HepG2 (cell line): Measurements from ENCODE around the gene ODAD4. TPM values are rescaled to one million over a fixed set of nuclear protein-coding genes. Genes with fewer than 3 reads are reported as not detected.

Source experiments
- LCORL ChIP-seq, 2 experiments: fragments of 450-650 bp in 1 of 2; sonication (generic) in 1 of 2; formaldehyde crosslinking in 1 of 2; IDR thresholded peaks; 2 replicates each; pipeline versions ENCODE4 v1.5.0 to v1.6.1; 2017 to 2020; ENCODE audit warnings: antibody characterized with exemption in 1 of 2, missing genetic modification reagents in 1 of 2
- MZF1 ChIP-seq: sonication (generic); formaldehyde crosslinking; IDR thresholded peaks from 2 replicates; pipeline ENCODE4 v1.8.1; 2023; ENCODE audit warnings: mild to moderate bottlenecking, missing genetic modification reagents, borderline replicate concordance
- POGZ ChIP-seq: sonication (generic); formaldehyde crosslinking; IDR thresholded peaks from 2 replicates; pipeline ENCODE4 v1.4.0; 2020; ENCODE audit warnings: mild to moderate bottlenecking, missing genetic modification reagents
- SAP130 ChIP-seq: IDR thresholded peaks from 2 replicates; pipeline ENCODE4 v1.6.1; 2016; ENCODE audit warnings: low read depth
- SYNCRIP ChIP-seq: fragments of 200-400 bp; formaldehyde crosslinking; IDR thresholded peaks from 2 replicates; pipeline ENCODE4 v1.6.1; 2018; ENCODE audit warnings: mild to moderate bottlenecking, low read depth, low read length; ENCODE audit not compliant: insufficient read depth
- ZFX ChIP-seq: sonication (generic); formaldehyde crosslinking; IDR thresholded peaks from 2 replicates; pipeline ENCODE4 v1.4.0; 2020; ENCODE audit warnings: mild to moderate bottlenecking, low read depth, missing genetic modification reagents, moderate library complexity
- ZKSCAN5 ChIP-seq: sonication (generic); formaldehyde crosslinking; IDR thresholded peaks from 2 replicates; pipeline ENCODE4 v1.5.1; 2020; ENCODE audit warnings: mild to moderate bottlenecking, missing genetic modification reagents
- polyA plus RNA-seq, 8 experiments: library from polyadenylated mRNA; depleted of rRNA in 3 of 8; stranded (reverse) in 7 of 8; unstranded in 1 of 8; fragments of >200 nt; fragmentation: Illumina TruSeq in 4 of 8; extraction: Trizol in 4 of 8; gene quantifications; 2 replicates each; pipeline versions ENCODE4 v1.2.1 to v1.2.3, GENCODE V29; 2011 to 2016; ENCODE audit warnings: low read depth in 4 of 8, missing spikeins in 1 of 8, mixed read lengths in 1 of 8; ENCODE audit not compliant: insufficient read depth in 1 of 8
- total RNA-seq, 5 experiments: library from RNA; depleted of rRNA; stranded (reverse); fragments of >200 nt; fragmentation: Illumina TruSeq; extraction: Trizol; gene quantifications; 2 replicates each; pipeline ENCODE4 v1.2.3, GENCODE V29; 2016; ENCODE audit warnings: low read depth in 1 of 5
- TF ChIP-seq, protein P1 (sequence below): sonication (generic); formaldehyde crosslinking; IDR thresholded peaks from 2 replicates; pipeline ENCODE4 v1.4.0; 2020; ENCODE audit warnings: missing genetic modification reagents
- TF ChIP-seq, protein P2 (sequence below): sonication (generic); formaldehyde crosslinking; IDR thresholded peaks from 2 replicates; pipeline ENCODE4 v1.5.1; 2020; ENCODE audit warnings: missing genetic modification reagents, mild to moderate bottlenecking, borderline replicate concordance
- TF ChIP-seq, protein P3 (sequence below): sonication (generic); formaldehyde crosslinking; IDR thresholded peaks from 2 replicates; pipeline ENCODE4 v1.4.0; 2020; ENCODE audit warnings: mild to moderate bottlenecking, missing genetic modification reagents
- TF ChIP-seq, protein P4 (sequence below): sonication (generic); formaldehyde crosslinking; IDR thresholded peaks from 2 replicates; pipeline ENCODE4 v1.5.0; 2020; ENCODE audit warnings: mild to moderate bottlenecking, missing genetic modification reagents, borderline replicate concordance
- TF ChIP-seq, protein P5 (sequence below): sonication (generic); formaldehyde crosslinking; IDR thresholded peaks from 2 replicates; pipeline ENCODE4 v1.4.0; 2020; ENCODE audit warnings: low read depth, mild to moderate bottlenecking, missing genetic modification reagents

ODAD4 gene
- total and polyA plus RNA-seq, 2 of the 13 experiments (the other 11 are each of a cell fraction or from before 2014, with no cell fraction given), result 0.48 to 0.53 TPM

DNA sequence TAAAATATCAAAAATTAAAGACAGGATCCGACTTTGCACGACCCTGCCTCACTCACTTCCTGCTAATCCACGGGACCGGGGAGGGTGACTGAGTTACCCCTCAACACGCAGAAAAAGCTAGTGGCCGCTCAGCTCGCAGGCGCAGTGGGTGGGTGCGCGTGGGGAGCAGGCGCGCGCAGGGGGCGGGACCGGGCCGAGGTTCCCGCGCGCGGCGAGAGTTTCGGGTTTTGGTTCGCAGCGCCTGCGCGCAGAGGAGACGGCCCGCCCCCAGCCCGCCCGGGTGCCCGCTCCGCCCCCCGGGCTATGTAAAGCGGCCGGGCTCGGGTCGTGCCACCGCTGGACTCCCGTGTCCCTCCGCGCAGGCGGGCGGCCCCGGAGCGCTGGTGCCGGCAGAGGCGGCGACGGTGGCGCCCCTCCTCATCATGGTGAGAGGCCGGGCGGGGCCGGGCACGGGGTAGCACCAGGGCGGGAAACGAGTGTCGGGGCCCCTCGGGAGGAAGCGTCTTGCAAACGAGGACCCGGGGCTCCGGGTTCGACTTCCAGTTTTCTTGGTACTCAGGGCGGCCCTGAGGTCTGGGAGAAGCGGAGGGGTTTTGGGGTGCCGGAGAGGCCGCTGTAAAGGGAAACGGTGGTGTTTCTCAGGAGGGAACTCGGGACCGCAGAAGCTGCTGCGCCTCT, 36.2 kb downstream of the ODAD4 start, which contains the start of gene CNP (continued):
- TF ChIP-seq, protein P1, sequence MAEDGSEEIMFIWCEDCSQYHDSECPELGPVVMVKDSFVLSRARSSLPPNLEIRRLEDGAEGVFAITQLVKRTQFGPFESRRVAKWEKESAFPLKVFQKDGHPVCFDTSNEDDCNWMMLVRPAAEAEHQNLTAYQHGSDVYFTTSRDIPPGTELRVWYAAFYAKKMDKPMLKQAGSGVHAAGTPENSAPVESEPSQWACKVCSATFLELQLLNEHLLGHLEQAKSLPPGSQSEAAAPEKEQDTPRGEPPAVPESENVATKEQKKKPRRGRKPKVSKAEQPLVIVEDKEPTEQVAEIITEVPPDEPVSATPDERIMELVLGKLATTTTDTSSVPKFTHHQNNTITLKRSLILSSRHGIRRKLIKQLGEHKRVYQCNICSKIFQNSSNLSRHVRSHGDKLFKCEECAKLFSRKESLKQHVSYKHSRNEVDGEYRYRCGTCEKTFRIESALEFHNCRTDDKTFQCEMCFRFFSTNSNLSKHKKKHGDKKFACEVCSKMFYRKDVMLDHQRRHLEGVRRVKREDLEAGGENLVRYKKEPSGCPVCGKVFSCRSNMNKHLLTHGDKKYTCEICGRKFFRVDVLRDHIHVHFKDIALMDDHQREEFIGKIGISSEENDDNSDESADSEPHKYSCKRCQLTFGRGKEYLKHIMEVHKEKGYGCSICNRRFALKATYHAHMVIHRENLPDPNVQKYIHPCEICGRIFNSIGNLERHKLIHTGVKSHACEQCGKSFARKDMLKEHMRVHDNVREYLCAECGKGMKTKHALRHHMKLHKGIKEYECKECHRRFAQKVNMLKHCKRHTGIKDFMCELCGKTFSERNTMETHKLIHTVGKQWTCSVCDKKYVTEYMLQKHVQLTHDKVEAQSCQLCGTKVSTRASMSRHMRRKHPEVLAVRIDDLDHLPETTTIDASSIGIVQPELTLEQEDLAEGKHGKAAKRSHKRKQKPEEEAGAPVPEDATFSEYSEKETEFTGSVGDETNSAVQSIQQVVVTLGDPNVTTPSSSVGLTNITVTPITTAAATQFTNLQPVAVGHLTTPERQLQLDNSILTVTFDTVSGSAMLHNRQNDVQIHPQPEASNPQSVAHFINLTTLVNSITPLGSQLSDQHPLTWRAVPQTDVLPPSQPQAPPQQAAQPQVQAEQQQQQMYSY (CRISPR knock-in tag), result no peak
- TF ChIP-seq SYNCRIP (no peak), SAP130 (CRISPR knock-in tag) (peak; percentile 94), POGZ (CRISPR knock-in tag) (peak; percentile 59; the same call in 1 of the 2 replicates), LCORL (IDR thresholded peaks at IDR 0.05) (no peak), LCORL (CRISPR knock-in tag; IDR thresholded peaks at IDR 0.05) (no peak), ZFX (CRISPR knock-in tag) (peak; percentile 84), MZF1 (CRISPR knock-in tag) (no peak), ZKSCAN5 (no peak)
- TF ChIP-seq, protein P2, sequence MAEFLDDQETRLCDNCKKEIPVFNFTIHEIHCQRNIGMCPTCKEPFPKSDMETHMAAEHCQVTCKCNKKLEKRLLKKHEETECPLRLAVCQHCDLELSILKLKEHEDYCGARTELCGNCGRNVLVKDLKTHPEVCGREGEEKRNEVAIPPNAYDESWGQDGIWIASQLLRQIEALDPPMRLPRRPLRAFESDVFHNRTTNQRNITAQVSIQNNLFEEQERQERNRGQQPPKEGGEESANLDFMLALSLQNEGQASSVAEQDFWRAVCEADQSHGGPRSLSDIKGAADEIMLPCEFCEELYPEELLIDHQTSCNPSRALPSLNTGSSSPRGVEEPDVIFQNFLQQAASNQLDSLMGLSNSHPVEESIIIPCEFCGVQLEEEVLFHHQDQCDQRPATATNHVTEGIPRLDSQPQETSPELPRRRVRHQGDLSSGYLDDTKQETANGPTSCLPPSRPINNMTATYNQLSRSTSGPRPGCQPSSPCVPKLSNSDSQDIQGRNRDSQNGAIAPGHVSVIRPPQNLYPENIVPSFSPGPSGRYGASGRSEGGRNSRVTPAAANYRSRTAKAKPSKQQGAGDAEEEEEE (CRISPR knock-in tag), result no peak
- TF ChIP-seq, protein P3, sequence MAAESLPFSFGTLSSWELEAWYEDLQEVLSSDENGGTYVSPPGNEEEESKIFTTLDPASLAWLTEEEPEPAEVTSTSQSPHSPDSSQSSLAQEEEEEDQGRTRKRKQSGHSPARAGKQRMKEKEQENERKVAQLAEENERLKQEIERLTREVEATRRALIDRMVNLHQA (CRISPR knock-in tag), result no peak
- TF ChIP-seq, protein P4, sequence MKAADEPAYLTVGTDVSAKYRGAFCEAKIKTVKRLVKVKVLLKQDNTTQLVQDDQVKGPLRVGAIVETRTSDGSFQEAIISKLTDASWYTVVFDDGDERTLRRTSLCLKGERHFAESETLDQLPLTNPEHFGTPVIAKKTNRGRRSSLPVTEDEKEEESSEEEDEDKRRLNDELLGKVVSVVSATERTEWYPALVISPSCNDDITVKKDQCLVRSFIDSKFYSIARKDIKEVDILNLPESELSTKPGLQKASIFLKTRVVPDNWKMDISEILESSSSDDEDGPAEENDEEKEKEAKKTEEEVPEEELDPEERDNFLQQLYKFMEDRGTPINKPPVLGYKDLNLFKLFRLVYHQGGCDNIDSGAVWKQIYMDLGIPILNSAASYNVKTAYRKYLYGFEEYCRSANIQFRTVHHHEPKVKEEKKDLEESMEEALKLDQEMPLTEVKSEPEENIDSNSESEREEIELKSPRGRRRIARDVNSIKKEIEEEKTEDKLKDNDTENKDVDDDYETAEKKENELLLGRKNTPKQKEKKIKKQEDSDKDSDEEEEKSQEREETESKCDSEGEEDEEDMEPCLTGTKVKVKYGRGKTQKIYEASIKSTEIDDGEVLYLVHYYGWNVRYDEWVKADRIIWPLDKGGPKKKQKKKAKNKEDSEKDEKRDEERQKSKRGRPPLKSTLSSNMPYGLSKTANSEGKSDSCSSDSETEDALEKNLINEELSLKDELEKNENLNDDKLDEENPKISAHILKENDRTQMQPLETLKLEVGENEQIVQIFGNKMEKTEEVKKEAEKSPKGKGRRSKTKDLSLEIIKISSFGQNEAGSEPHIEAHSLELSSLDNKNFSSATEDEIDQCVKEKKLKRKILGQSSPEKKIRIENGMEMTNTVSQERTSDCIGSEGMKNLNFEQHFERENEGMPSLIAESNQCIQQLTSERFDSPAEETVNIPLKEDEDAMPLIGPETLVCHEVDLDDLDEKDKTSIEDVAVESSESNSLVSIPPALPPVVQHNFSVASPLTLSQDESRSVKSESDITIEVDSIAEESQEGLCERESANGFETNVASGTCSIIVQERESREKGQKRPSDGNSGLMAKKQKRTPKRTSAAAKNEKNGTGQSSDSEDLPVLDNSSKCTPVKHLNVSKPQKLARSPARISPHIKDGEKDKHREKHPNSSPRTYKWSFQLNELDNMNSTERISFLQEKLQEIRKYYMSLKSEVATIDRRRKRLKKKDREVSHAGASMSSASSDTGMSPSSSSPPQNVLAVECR (CRISPR knock-in tag), result peak; percentile 80
- TF ChIP-seq, protein P5, sequence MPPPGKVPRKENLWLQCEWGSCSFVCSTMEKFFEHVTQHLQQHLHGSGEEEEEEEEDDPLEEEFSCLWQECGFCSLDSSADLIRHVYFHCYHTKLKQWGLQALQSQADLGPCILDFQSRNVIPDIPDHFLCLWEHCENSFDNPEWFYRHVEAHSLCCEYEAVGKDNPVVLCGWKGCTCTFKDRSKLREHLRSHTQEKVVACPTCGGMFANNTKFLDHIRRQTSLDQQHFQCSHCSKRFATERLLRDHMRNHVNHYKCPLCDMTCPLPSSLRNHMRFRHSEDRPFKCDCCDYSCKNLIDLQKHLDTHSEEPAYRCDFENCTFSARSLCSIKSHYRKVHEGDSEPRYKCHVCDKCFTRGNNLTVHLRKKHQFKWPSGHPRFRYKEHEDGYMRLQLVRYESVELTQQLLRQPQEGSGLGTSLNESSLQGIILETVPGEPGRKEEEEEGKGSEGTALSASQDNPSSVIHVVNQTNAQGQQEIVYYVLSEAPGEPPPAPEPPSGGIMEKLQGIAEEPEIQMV (CRISPR knock-in tag), result no peak
